Measurements from ENCODE around the gene STYK1. TPM values are rescaled to one million over a fixed set of nuclear protein-coding genes. Genes with fewer than 3 reads are reported as not detected.
A peak's percentile ranks its signal among the peaks of the same experiment; 100 is the strongest.
"Not testable (repeated sequence)": the region's sequence is repeated elsewhere in the genome, so short reads cannot be mapped to it uniquely, and the experiment has no call there.

Gene STYK1
- total RNA-seq, 4 donors from 2014 or later: 3.4 to 11.7 (median 8.2) TPM

DNA sequence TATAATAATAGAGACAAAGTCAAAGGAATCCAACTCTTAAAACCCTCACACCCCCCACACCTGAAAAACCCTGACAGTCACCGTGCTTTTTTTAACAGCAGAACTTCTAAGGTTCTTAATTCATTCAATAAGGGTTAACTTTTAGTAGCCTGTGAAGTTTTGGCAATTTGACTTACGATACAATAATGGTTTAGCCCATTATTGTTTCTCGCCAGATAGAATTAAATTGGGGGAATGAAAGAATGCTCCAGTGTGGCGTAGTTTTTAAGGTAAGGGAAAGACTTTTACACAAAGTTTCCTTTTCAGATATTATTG lies 59.8 kb downstream of the STYK1 start:
- peaks cover 0 to 26% (median 11%) of the 10 kb centered on the region in 3 donors for H3K4me1 ChIP-seq
- H3K9me3 ChIP-seq: no peaks in the 10 kb centered on the region
- TF ChIP-seq, protein P1, sequence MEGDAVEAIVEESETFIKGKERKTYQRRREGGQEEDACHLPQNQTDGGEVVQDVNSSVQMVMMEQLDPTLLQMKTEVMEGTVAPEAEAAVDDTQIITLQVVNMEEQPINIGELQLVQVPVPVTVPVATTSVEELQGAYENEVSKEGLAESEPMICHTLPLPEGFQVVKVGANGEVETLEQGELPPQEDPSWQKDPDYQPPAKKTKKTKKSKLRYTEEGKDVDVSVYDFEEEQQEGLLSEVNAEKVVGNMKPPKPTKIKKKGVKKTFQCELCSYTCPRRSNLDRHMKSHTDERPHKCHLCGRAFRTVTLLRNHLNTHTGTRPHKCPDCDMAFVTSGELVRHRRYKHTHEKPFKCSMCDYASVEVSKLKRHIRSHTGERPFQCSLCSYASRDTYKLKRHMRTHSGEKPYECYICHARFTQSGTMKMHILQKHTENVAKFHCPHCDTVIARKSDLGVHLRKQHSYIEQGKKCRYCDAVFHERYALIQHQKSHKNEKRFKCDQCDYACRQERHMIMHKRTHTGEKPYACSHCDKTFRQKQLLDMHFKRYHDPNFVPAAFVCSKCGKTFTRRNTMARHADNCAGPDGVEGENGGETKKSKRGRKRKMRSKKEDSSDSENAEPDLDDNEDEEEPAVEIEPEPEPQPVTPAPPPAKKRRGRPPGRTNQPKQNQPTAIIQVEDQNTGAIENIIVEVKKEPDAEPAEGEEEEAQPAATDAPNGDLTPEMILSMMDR (IDR thresholded peaks at IDR 0.05): no peak
- TF ChIP-seq POLR2A (IDR thresholded peaks at IDR 0.05): no peak
- no peak for DNase-seq
- intact Hi-C loops (cut with DNase I): loop anchor here (10.0 kb wide), 1 partner anchor 111 kb away; the partner anchor contains the start of gene YBX3
- peaks cover 0 to 27% (median 0%) of the 10 kb centered on the region in 3 donors for H3K36me3 ChIP-seq
- peak overlapping the region; percentile 87 to 96 (median 90) for H3K27ac ChIP-seq
- H3K27me3 ChIP-seq: no peaks in the 10 kb centered on the region
- H3K4me3 ChIP-seq: peak overlapping the region; percentile 62 to 92 (median 73)
- WGBS, 2 donors: 7 to 16% methylated on average over 4 of the region's 4 CpGs

GRCh38 chr12:10613349-10614055 lies 60.4 kb downstream of the STYK1 start, which contains the start of gene MAGOHB:
Gene MAGOHB, minus strand, starts transcription at chr12:10613609. Its CDS starts 77 bp downstream, at chr12:10613532.
- Histone ChIP-seq H3K36me3 (peaks cover 0 to 27% (median 0%) of the 10 kb centered on the region in 3 donors), H3K9me3 (no peaks in the 10 kb centered on the region), H3K4me3 (peak within 1 kb of the TSS; percentile 62 to 92 (median 73)), H3K4me1 (peaks cover 0 to 26% (median 11%) of the 10 kb centered on the region in 3 donors), H3K27me3 (no peaks in the 10 kb centered on the region), H3K27ac (peak within 1 kb of the TSS; percentile 87 to 96 (median 90))
- DNase-seq: peak; percentile 71
- WGBS, 2 donors: 0 to 1% methylated on average over 31 to 33 of the region's 45 CpGs
- intact Hi-C loops (cut with DNase I): loop anchor here (10.0 kb wide), 1 partner anchor 111 kb away; the partner anchor contains the start of gene YBX3
- TF ChIP-seq, protein P1 (IDR thresholded peaks at IDR 0.05): peak in 2 of 6 experiments; percentile 10 to 62
- TF ChIP-seq POLR2A (IDR thresholded peaks at IDR 0.05): peak in 3 of 4 donors; percentile 55 to 81 (median 67)

GRCh38 chr12:10612984-10613348 lies 60.9 kb downstream of the STYK1 start:
- DNase-seq: no peak
- Histone ChIP-seq H3K27ac (peak overlapping the region; percentile 87 to 96 (median 90)), H3K27me3 (no peaks in the 10 kb centered on the region), H3K4me1 (peaks cover 0 to 26% (median 11%) of the 10 kb centered on the region in 3 donors), H3K36me3 (peaks cover 0 to 27% (median 0%) of the 10 kb centered on the region in 3 donors), H3K9me3 (no peaks in the 10 kb centered on the region), H3K4me3 (peak overlapping the region; percentile 62 to 92 (median 73))
- TF ChIP-seq, protein P1 (IDR thresholded peaks at IDR 0.05): no peak
- WGBS, 2 donors: 0 to 3% methylated on average over 6 of the region's 6 CpGs
- intact Hi-C loops (cut with DNase I): loop anchor here (10.0 kb wide), 1 partner anchor 112 kb away; the partner anchor contains the start of gene YBX3

DNA sequence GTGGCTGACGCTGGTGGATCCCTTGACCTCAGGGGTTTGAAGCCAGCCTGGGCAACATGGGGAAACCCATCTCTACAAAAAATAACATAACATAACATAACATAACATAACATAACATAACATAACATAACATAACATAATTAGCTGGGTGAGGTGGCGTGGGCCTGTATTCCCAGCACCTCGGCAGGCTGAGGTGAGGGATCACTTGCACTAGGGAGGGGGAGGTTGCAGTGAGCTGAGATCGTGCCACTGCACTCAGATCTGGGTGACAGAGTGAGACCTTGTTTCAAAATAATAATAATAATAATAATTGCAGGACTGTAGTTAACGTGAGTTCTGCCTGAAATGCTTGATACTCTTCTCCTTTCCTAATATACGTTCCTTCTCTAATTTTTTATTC lies 61.7 kb downstream of the STYK1 start:
- Histone ChIP-seq H3K36me3 (peaks cover 0 to 32% (median 1%) of the 10 kb centered on the region in 3 donors), H3K27ac (peak overlapping the region in 1 of 4 donors; percentile 96), H3K4me1 (peaks cover 0 to 26% (median 11%) of the 10 kb centered on the region in 3 donors), H3K4me3 (peak overlapping the region in 2 of 4 donors; percentile 62 to 83), H3K27me3 (no peaks in the 10 kb centered on the region), H3K9me3 (no peaks in the 10 kb centered on the region)
- DNase-seq: no peak
- TF ChIP-seq, protein P1 (IDR thresholded peaks at IDR 0.05): no peak
- TF ChIP-seq POLR2A (IDR thresholded peaks at IDR 0.05): no peak
- intact Hi-C loops (cut with DNase I): loop anchor here (10.0 kb wide), 1 partner anchor 113 kb away; the partner anchor contains the start of gene YBX3
- 59 to 60% methylated on average over 6 of the region's 6 CpGs for WGBS, 2 donors

DNA sequence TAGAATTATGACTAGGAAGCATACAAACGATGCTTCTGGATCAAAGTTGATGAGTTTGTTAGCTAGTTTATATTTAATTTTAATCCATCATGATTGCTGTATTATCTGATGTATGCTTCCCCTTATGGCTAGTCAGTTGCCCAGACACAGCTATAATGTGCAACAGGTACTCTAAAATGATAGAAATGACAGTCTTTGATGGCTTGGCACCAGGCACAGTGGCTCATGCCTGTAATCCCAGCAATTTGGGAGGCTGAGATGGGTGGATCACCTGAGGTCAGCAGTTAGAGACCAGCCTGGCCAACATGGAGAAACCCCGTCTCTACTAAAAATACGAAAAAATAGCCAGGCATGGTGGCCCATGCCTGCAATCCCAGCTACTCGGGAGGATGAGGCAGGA lies 62.6 kb downstream of the STYK1 start:
- H3K27me3 ChIP-seq, H3K27ac ChIP-seq, H3K9me3 ChIP-seq, H3K4me3 ChIP-seq, DNase-seq: not testable (repeated sequence)
- intact Hi-C loops (cut with DNase I): loop anchor here (10.0 kb wide), 1 partner anchor 114 kb away; the partner anchor contains the start of gene YBX3
- peaks cover 0 to 41% (median 5%) of the 10 kb centered on the region in 3 donors for H3K36me3 ChIP-seq
- H3K4me1 ChIP-seq: peaks cover 0 to 26% (median 11%) of the 10 kb centered on the region in 3 donors
- 75 to 77% methylated on average over 3 to 4 of the region's 4 CpGs for WGBS, 2 donors
